GM18508 (cell line): ENCODE measurements around the gene NMNAT2.

Experiments
- ATAC-seq: cut with Tn5 transposase; IDR thresholded peaks from one replicate; pipeline ENCODE4 v1.9.1; 2021; ENCODE audit warnings: moderate number of reproducible peaks; ENCODE audit not compliant: insufficient read depth, unreplicated experiment

The NMNAT2 gene

GRCh38 chr1:183368213-183369108 lies 49.7 kb downstream of the NMNAT2 start:
- ATAC-seq = no peak

GRCh38 chr1:183366116-183366515 lies 52.1 kb downstream of the NMNAT2 start:
- no peak for ATAC-seq

GRCh38 chr1:183365676-183366075 lies 52.5 kb downstream of the NMNAT2 start:
- ATAC-seq = no peak

DNA sequence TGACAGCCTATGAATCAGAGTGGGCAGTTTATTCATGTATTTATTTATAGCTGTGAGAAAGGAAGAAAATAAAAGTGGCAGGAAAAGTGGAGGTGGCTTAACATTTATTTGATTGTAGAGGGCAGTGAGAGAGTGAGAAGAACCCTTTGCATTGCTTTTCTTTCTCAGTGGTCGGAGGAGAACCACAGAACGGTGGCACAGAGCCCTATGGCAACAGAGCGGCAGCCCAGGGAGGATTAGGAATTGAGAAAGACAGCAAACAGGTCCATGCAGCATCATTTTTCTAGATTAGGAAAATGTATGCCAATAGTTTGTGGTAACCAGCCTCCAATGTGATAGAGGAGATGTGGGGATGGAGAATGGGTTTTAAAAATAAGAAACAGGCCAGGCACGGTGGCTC lies 53.1 kb downstream of the NMNAT2 start:
- ATAC-seq = no peak

DNA sequence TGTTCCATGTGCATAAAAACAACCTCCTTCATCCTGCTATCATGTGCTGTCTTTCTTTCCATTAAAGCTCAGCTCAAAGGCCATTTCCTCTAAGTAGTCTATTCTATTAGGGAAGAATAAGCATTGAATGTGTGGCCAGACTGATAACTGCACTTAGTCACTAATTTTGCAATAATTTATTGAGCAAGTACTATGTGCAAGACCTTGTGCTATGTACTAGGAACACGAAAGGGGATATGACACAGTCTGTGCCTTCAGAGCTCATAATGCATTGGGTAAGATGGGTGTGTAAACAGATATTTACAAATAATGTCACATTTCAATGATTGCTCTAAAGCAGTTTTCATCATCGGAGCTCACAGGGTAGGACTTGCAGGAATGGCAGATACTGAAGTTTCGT lies 54.2 kb downstream of the NMNAT2 start:
- no peak for ATAC-seq

- ATAC-seq = no peak
Observed at GRCh38 chr1:183361081-183361480, 57.1 kb downstream of the NMNAT2 start.

DNA sequence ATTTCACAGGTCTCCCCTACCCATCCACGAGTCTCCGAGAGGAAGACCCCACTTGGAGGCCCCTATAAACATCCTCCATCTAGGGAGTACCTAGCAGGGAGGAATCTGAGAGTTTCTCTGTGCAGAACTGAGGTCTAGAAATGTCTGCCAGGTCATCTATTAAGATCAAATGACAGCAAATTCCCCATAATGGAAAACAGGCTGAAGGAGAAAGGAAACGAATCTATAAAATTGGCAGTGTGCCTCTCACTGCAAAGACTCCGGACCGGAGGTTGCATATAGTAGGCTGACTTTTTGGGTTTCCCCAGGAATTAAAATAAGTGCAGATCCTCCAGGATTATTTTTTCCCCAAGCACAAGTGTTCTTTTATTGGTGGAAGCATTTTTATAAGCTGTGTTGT lies 57.7 kb downstream of the NMNAT2 start:
- no peak for ATAC-seq

GRCh38 chr1:183356534-183357182 lies 61.5 kb downstream of the NMNAT2 start:
- no peak for ATAC-seq

GRCh38 chr1:183355797-183356196 lies 62.4 kb downstream of the NMNAT2 start:
- no peak for ATAC-seq

DNA sequence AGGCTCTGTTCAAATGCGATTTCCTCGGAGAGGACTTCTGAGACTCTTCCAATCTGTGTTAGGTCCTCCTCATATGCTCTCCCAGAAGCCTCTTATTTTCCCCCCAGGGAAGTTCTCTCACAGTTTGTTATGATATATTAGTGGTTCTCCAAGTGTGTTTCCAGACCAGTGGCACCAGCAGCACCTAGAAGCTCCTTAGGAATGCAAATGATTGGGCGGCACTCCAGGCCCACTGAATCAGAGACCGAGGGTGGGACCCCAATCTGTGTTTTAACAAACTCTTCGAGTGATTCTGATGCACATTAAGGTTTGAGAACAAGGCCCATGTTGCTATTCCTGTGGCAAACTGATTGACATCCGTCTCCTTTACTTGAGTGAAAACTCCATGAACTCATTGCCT lies 63.0 kb downstream of the NMNAT2 start:
- ATAC-seq = no peak

DNA sequence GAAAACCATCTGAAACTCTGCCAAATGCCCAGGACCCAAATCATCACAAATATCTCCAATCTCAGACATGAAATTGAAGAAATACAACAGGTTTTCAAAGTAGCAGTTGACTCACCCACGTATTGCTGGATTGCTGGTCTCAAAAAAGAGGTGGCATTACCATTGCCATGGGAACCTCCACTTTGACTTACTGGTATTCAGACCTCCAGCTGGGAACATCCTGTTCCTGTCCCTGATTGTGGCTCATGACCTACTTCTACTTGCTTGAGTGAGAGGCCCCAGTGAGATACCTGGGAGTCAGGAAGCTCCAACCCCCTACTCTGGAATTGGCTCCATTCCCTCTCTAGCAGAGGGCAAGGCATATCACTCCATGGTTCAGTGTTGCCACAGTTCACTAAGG lies 64.6 kb downstream of the NMNAT2 start:
- no peak for ATAC-seq

GRCh38 chr1:183349201-183349711 lies 68.9 kb downstream of the NMNAT2 start:
- ATAC-seq = no peak

DNA sequence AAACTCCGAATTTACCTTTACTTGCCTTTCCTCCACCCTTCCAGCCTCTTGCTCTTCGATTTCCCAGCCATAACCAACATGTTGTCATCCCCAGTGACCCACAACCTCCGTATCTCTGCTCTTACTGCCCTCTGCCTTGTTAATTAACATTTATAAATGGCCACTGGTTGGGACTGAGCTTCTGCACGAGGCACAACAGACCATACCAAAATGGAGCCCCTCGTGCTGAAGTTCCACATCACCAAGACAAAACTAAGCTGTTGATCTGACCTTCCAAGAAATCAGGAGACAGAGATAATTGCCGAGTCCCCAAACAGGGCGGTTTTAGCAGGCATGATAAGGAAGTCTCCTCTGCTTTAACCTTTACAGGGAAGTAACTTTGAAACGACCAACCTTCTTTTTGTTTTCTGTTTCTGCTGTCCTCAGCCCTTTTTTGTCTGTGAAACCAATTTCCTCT lies 71.9 kb downstream of the NMNAT2 start:
- ATAC-seq = no peak

- ATAC-seq = no peak
Observed at GRCh38 chr1:183339556-183340167, 78.5 kb downstream of the NMNAT2 start.

DNA sequence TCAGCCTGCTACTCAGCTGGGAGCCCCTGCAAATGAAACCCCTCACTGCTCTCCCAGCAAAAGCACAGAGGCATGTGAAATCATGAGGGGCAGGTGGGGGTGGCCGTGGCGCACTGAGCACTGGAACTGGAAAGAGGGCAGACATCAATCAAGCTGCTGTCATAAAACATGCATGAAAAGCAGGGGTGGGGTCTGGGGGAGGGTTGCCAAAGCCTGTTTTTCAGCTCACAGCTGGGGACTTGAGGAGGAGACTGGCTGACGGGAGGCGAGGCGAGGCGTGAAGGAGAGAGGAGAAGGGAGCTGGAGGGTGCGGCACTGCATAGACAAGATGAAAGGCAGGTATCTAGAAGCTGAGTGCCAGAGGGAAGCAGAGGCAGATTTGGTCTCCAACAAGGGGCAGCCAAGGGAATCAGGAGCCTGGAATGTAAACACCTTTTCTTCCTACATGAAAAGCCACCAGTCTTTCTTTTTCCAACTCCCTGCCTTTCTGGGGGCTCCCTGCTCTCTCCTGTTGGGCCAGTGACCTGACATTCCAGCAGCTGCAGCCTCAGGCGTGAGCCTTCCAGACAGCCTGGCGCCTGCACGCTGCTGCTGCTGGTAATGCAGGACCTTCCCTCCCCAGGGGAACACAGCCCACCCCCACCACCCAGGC lies 87.0 kb downstream of the NMNAT2 start:
- no peak for ATAC-seq

DNA sequence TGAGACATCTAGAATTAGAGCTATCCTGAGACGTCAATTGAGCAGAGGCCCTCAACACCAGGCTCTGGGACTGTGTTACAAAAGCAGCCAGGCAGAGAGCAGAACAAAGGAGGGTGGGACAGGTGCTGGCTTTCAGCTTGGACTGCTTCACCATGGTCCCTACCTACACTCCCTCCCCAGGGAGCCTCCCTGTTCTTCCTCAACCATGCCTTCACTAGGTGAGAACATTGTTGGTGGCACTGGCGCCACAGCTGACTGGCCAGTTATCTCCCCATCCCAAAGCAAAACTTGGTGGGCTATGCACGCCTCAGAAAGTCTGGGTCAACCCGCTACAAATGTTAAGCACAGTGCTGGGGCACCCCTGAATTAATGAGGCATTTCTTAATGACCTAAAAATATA lies 87.8 kb downstream of the NMNAT2 start:
- ATAC-seq = no peak

GRCh38 chr1:183328371-183328770 lies 89.8 kb downstream of the NMNAT2 start:
- ATAC-seq = no peak

DNA sequence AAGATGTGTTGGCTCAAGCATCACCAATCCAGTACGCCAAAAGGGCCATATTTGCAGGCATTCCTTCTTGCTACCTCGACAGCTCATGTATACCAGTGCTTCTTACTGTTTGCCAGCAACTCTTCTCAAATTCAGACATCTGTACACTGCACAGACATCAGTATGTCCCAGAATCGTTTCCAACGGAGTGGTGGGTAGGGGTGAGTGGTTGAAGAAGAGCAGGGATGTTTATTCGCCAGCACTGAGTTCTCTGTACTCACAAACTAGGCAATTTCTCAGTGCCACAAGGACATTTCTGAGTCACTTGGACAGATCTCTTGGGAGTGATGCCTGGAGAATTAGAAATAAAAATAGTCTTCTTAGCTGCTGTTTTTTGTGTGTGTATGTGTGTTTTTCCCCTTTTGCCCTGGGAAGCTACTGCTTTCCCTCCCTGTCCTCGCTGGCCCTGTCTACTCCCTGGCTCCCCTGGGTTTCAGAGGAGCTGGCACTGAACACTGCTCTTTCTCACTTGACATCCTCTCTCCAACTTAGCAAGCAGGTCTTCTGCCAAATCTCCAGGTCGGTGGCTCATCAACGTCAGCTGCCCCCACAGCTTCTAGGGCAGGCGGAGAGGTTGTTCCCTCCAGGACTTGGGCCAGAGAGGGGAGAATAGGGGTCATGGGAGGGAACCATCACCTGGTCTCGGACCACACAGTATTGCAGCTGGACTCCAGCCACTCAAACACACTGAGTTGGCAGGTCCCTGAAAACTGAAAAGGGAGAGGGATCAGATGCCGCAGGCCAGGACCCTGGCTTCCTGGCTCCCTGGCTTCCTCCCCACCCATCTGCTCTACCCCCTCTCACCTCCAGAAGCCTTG lies 90.5 kb downstream of the NMNAT2 start:
- ATAC-seq = no peak

DNA sequence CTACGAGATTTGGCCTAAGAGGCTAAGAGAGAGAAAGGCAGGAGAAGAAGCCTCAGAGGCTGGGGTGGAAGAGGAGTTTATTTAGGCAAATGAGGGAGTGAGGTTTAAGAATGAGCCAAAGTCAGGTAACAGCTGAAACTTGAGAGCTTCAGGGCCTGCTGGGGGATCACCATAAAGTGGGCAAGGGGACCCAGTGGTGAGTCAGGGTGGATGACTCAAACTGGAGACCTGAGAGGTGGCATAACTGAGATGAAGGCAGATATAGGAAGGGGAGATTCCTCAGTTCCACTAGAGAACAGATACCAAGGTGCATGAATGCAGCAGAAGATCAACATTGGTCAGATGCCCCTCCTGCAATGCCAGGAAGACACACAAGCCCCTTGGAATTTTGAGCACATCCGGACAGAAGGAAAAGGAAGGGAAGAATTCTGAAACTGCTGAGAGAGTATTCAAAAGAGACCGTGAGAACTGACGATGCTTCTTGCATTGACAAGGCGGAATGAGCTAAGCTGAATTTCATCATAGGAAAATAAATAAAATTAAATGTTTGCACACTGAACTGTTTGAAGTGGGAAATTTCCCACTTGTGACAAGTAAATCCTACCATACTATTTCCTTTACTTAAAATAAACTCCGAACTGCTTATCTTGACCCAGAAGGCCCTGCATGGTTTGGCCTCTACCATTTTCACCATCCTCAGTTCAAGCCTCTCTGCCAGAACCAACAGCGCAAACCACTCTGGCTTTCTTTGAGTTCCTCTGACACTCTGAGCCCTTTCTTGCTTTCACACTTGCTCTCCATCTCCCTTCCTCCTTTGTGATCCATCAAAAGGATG lies 94.1 kb downstream of the NMNAT2 start:
- no peak for ATAC-seq
